Measurements from ENCODE around the gene MACIR.

- no peak for TF ChIP-seq POLR2A (IDR thresholded peaks at IDR 0.05)
- TF ChIP-seq CTCF (IDR thresholded peaks at IDR 0.05) = no peak
Observed at GRCh38 chr5:103254921-103255320, 3.6 kb upstream of the MACIR start.
